KOPT-K1 (cell line): Measurements from ENCODE around the gene CEACAM16.

Experiments used
- H3K27ac ChIP-seq: fragments of 200-600 bp; sonication (generic); 2 replicates; pipeline ENCODE4 v1.5.1; 2016; ENCODE audit warnings: antibody characterized with exemption, mild to moderate bottlenecking, low read depth, low read length; ENCODE audit not compliant: poor library complexity, severe bottlenecking
- H3K36me3 ChIP-seq: fragments of 200-600 bp; sonication (generic); 2 replicates; pipeline ENCODE4 v1.5.1; 2017; ENCODE audit warnings: antibody characterized with exemption, mild to moderate bottlenecking, low read length, moderate library complexity; ENCODE audit not compliant: insufficient read depth
- H3K9me3 ChIP-seq: fragments of 200-600 bp; sonication (generic); 2 replicates; pipeline ENCODE4 v1.5.1; 2017; ENCODE audit warnings: antibody characterized with exemption, low read length, mild to moderate bottlenecking; ENCODE audit not compliant: insufficient read depth, poor library complexity, severe bottlenecking

The CEACAM16 gene

GRCh38 chr19:44698492-44699201 is at the start of gene CEACAM16:
Gene CEACAM16, plus strand, starts transcription at chr19:44699151. Its CDS starts 2,306 bp downstream, at chr19:44701457.
- no peaks in the 10 kb centered on the region for H3K36me3 ChIP-seq
- no peak within 1 kb of the TSS for H3K27ac ChIP-seq
- no peaks in the 10 kb centered on the region for H3K9me3 ChIP-seq

- Histone ChIP-seq H3K27ac (no peak overlapping the region), H3K9me3 (no peaks in the 10 kb centered on the region), H3K36me3 (no peaks in the 10 kb centered on the region)
Measured at GRCh38 chr19:44649578-44650145, 49.3 kb upstream of the CEACAM16 start.

GRCh38 chr19:44653343-44653742 is 45.6 kb upstream of the CEACAM16 start:
- Histone ChIP-seq H3K9me3 (no peaks in the 10 kb centered on the region), H3K36me3 (no peaks in the 10 kb centered on the region), H3K27ac (no peak overlapping the region)

GRCh38 chr19:44653977-44654774 is 44.8 kb upstream of the CEACAM16 start:
- no peaks in the 10 kb centered on the region for H3K36me3 ChIP-seq

GRCh38 chr19:44657211-44657921 is 41.6 kb upstream of the CEACAM16 start:
- no peak overlapping the region for H3K27ac ChIP-seq
- no peaks in the 10 kb centered on the region for H3K9me3 ChIP-seq
- H3K36me3 ChIP-seq: no peaks in the 10 kb centered on the region

More at GRCh38 chr19:44653977-44654774, 44.8 kb upstream of the CEACAM16 start:
- H3K9me3 ChIP-seq: no peaks in the 10 kb centered on the region
- H3K27ac ChIP-seq: no peak overlapping the region

- Histone ChIP-seq H3K36me3 (no peaks in the 10 kb centered on the region), H3K9me3 (no peaks in the 10 kb centered on the region), H3K27ac (no peak overlapping the region)
Measured at GRCh38 chr19:44658069-44658733, 40.8 kb upstream of the CEACAM16 start.

- no peaks in the 10 kb centered on the region for H3K36me3 ChIP-seq
Measured at GRCh38 chr19:44660081-44660480, 38.9 kb upstream of the CEACAM16 start.

GRCh38 chr19:44661205-44661604 is 37.7 kb upstream of the CEACAM16 start:
- Histone ChIP-seq H3K27ac (no peak overlapping the region), H3K9me3 (no peaks in the 10 kb centered on the region), H3K36me3 (no peaks in the 10 kb centered on the region)

More at GRCh38 chr19:44660081-44660480, 38.9 kb upstream of the CEACAM16 start:
- no peak overlapping the region for H3K27ac ChIP-seq
- no peaks in the 10 kb centered on the region for H3K9me3 ChIP-seq

- Histone ChIP-seq H3K9me3 (no peaks in the 10 kb centered on the region), H3K36me3 (no peaks in the 10 kb centered on the region), H3K27ac (no peak overlapping the region)
Measured at GRCh38 chr19:44661904-44662303, 37.0 kb upstream of the CEACAM16 start.

- no peaks in the 10 kb centered on the region for H3K36me3 ChIP-seq
- no peaks in the 10 kb centered on the region for H3K9me3 ChIP-seq
- H3K27ac ChIP-seq: no peak overlapping the region
Measured at GRCh38 chr19:44662691-44663385, 36.1 kb upstream of the CEACAM16 start.

GRCh38 chr19:44663996-44664395 is 35.0 kb upstream of the CEACAM16 start:
- Histone ChIP-seq H3K36me3 (no peaks in the 10 kb centered on the region), H3K9me3 (no peaks in the 10 kb centered on the region), H3K27ac (no peak overlapping the region)

- Histone ChIP-seq H3K36me3 (no peaks in the 10 kb centered on the region), H3K9me3 (no peaks in the 10 kb centered on the region), H3K27ac (no peak overlapping the region)
Measured at GRCh38 chr19:44664976-44665375, 34.0 kb upstream of the CEACAM16 start.

GRCh38 chr19:44666852-44667556 is 31.9 kb upstream of the CEACAM16 start:
- no peak overlapping the region for H3K27ac ChIP-seq
- H3K9me3 ChIP-seq: no peaks in the 10 kb centered on the region
- H3K36me3 ChIP-seq: no peaks in the 10 kb centered on the region
